Measurements from ENCODE around the gene PRM1. TPM values are rescaled to one million over a fixed set of nuclear protein-coding genes. Genes with fewer than 3 reads are reported as not detected.

PRM1 gene, protein sequence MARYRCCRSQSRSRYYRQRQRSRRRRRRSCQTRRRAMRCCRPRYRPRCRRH
- polyA plus RNA-seq (2013, experiment 1 of 2), result not detected
- not detected for polyA plus RNA-seq (2013, experiment 2 of 2)

DNA sequence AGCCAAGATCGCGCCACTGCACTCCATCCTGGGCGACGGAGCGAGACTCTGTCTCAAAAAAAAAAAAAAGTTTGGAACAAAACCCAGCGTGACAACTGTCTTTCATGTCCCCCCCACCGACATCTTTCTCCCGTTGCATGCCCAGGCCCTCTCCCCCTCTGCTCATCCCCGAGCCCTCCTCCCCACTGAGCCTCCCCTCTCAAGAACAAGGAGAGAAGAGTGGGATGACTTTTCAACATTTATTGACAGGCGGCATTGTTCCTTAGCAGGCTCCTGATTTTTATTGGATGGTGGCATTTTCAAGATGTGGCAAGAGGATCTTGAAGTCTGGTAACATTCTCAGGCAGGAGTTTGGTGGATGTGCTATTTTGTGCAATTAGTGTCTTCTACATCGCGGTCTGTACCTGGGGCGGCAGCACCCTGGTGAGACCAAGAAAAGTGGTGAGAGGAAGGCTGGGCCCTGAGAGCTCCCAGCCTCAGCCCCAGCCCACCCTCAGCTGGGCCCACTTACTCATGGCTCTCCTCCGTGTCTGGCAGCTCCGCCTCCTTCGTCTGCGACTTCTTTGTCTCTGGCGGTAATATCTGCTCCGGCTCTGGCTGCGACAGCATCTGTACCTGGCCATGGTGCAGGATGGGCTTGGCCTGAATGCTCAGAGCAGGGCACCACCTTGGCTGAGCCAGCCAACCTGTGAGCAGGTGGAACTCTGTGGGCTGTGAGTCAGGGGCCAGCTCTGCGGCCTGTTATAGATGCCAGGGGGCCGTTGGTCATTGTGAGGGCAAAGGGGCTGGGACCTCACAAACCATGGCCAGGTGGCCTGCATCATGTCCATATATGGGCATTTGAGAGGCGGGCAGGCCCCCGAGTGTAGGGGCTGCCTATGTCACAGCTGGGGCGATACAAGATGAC is at the start of gene PRM1:
PRM1 (minus strand) TSS at position 715 of the 907 bp plus-strand sequence; CDS start at position 623, 92 bp downstream.
- Histone ChIP-seq H4K8ac (ENCODE audit: low read depth, low read length) (no peak within 1 kb of the TSS), H3K14ac (ENCODE audit: low read length) (no peak within 1 kb of the TSS)

DNA sequence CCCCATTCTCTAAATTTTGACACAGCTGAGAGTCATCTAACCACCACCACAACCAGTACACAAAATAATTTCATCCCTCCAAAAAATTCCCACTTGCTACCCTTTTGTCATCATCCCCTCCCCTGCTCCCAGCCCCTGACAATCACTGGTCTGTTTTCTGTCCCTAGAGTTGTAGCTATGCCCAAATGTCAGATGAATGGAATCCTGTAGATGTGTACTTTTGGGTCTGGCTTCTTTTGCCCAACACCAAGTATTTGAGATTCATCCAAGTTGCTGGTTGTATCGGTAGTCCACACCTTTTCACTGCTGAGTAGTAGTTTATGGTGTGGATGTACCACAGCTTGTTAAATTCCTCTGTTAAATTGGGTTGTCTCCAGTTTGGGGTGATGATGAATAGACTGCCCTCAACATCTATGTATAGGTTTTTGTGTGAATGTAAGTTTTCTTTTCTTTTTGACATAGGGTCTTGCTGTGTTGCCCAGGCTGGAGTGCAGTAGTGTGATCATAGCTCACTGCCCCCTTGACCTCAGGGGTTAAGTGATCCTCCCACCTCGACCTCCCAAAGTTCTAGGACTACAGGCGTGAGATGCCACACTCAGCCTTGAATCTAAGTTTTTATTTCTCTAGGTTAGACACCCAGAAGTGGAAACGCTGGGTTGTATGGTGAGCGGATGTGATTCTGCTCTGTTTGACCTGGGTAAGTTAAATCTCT is 49.6 kb upstream of the PRM1 start:
- Histone ChIP-seq H3K4me2 (ENCODE audit: insufficient read depth, low read length, poor library complexity, severe bottlenecking) (no peak overlapping the region), H3K23ac (ENCODE audit: low read depth, low read length, poor library complexity) (no peak overlapping the region), H2AFZ (ENCODE audit: low read length) (no peak overlapping the region), H3K4ac (ENCODE audit: low read length) (no peak overlapping the region), H3K4me3 (ENCODE audit: low read length in 2 of 2) (no peak overlapping the region), H3K36me3 (replicated peaks in 1 of 2; ENCODE audit: control insufficient read depth in 2 of 2, insufficient read depth in 2 of 2, low read length in 2 of 2) (no peaks in the 10 kb centered on the region), H2BK5ac (ENCODE audit: low read length) (no peak overlapping the region), H3K27me3 (ENCODE audit: control insufficient read depth in 3 of 3, insufficient read depth in 3 of 3, low read depth in 1 of 3, low read length in 3 of 3) (no peaks in the 10 kb centered on the region), H3K79me1 (ENCODE audit: low read depth, low read length) (peaks cover 2% of the 10 kb centered on the region), H4K8ac (ENCODE audit: low read depth, low read length) (no peak overlapping the region), H4K91ac (ENCODE audit: low read depth, low read length, poor library complexity) (no peak overlapping the region), H3K4me1 (ENCODE audit: control insufficient read depth in 2 of 2, insufficient read depth in 1 of 2, low read depth in 1 of 2, low read length in 2 of 2) (peaks cover 11 to 15% of the 10 kb centered on the region in 2 donors), H2BK120ac (ENCODE audit: low read depth, low read length) (no peak overlapping the region), H3K9ac (ENCODE audit: low read depth, low read length, poor library complexity) (no peak overlapping the region), H3K9me3 (replicated peaks in 1 of 2; ENCODE audit: control insufficient read depth in 2 of 2, insufficient read depth in 1 of 2, low read depth in 1 of 2, low read length in 2 of 2) (peaks cover 2 to 8% of the 10 kb centered on the region in 2 donors), H2BK12ac (ENCODE audit: low read length) (no peak overlapping the region), H3K27ac (replicated peaks; ENCODE audit: low read length) (no peak overlapping the region), H3K18ac (ENCODE audit: low read length) (no peak overlapping the region), H2BK15ac (ENCODE audit: low read length) (no peak overlapping the region), H3K14ac (ENCODE audit: low read length) (no peak overlapping the region), H2AK5ac (ENCODE audit: low read depth, low read length) (no peak overlapping the region)
- DNase-seq (ENCODE audit: low spot score), result no peak
- WGBS, 2 donors (ENCODE audit: extremely low coverage in 2 of 2, insufficient read length in 2 of 2, insufficient replicate concordance in 1 of 2), result no CpG with 5 or more reads among the region's 5 CpGs

More for the DNA sequence above, at the start of gene PRM1:
- no peak within 1 kb of the TSS for H2AK5ac ChIP-seq (ENCODE audit: low read depth, low read length)
- H3K4me3 ChIP-seq (ENCODE audit: low read length in 2 of 2), result no peak within 1 kb of the TSS
- WGBS, 2 donors (ENCODE audit: extremely low coverage in 2 of 2, insufficient read length in 2 of 2, insufficient replicate concordance in 1 of 2), result no CpG with 5 or more reads among the region's 25 CpGs
- no peak within 1 kb of the TSS for H2AFZ ChIP-seq (ENCODE audit: low read length)
- H2BK15ac ChIP-seq (ENCODE audit: low read length), result no peak within 1 kb of the TSS
- H3K79me1 ChIP-seq (ENCODE audit: low read depth, low read length), result no peaks in the 10 kb centered on the region
- H3K27me3 ChIP-seq (ENCODE audit: control insufficient read depth in 3 of 3, insufficient read depth in 3 of 3, low read depth in 1 of 3, low read length in 3 of 3), result no peaks in the 10 kb centered on the region
- no peak for DNase-seq (ENCODE audit: low spot score)
- no peak within 1 kb of the TSS for H3K9ac ChIP-seq (ENCODE audit: low read depth, low read length, poor library complexity)
- no peak within 1 kb of the TSS for H3K4me2 ChIP-seq (ENCODE audit: insufficient read depth, low read length, poor library complexity, severe bottlenecking)
- no peak within 1 kb of the TSS for H2BK5ac ChIP-seq (ENCODE audit: low read length)
- H3K23ac ChIP-seq (ENCODE audit: low read depth, low read length, poor library complexity), result peak within 1 kb of the TSS; percentile 3
- no peak within 1 kb of the TSS for H3K4ac ChIP-seq (ENCODE audit: low read length)
- H2BK12ac ChIP-seq (ENCODE audit: low read length), result no peak within 1 kb of the TSS
- H3K9me3 ChIP-seq (replicated peaks in 1 of 2; ENCODE audit: control insufficient read depth in 2 of 2, insufficient read depth in 1 of 2, low read depth in 1 of 2, low read length in 2 of 2), result no peaks in the 10 kb centered on the region
- H2BK120ac ChIP-seq (ENCODE audit: low read depth, low read length), result no peak within 1 kb of the TSS
- peaks cover 3 to 7% of the 10 kb centered on the region in 2 donors for H3K4me1 ChIP-seq (ENCODE audit: control insufficient read depth in 2 of 2, insufficient read depth in 1 of 2, low read depth in 1 of 2, low read length in 2 of 2)
- H3K36me3 ChIP-seq (replicated peaks in 1 of 2; ENCODE audit: control insufficient read depth in 2 of 2, insufficient read depth in 2 of 2, low read length in 2 of 2), result no peaks in the 10 kb centered on the region
- no peak within 1 kb of the TSS for H4K91ac ChIP-seq (ENCODE audit: low read depth, low read length, poor library complexity)
- no peak within 1 kb of the TSS for H3K27ac ChIP-seq (replicated peaks; ENCODE audit: low read length)
- H3K18ac ChIP-seq (ENCODE audit: low read length), result no peak within 1 kb of the TSS

DNA sequence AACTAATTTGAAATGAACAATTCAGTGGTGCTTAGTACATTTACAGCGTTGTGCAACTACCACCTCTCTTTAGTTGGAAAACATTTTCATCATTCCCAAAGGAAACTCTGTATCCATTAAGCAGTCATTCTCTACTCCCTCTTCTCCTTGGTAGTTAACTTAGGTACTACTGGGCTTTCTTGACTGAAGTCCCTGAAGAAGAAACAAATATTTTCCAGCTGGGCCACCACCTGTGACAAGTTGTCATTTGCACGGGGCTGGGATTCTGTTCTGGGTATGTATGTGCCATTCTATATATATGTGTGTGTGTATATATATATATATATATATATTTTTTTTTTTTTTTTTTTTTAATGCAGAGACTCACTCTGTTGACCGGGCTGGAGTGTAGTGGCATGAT is 48.8 kb upstream of the PRM1 start:
- no peaks in the 10 kb centered on the region for H3K36me3 ChIP-seq (replicated peaks in 1 of 2; ENCODE audit: control insufficient read depth in 2 of 2, insufficient read depth in 2 of 2, low read length in 2 of 2)
- no peak overlapping the region for H3K23ac ChIP-seq (ENCODE audit: low read depth, low read length, poor library complexity)
- H2BK12ac ChIP-seq (ENCODE audit: low read length), result no peak overlapping the region
- H3K14ac ChIP-seq (ENCODE audit: low read length), result no peak overlapping the region
- peaks cover 2% of the 10 kb centered on the region for H3K79me1 ChIP-seq (ENCODE audit: low read depth, low read length)
- no peak overlapping the region for H2BK5ac ChIP-seq (ENCODE audit: low read length)
- no CpG with 5 or more reads among the region's 3 CpGs for WGBS, 2 donors (ENCODE audit: extremely low coverage in 2 of 2, insufficient read length in 2 of 2, insufficient replicate concordance in 1 of 2)
- H3K4me1 ChIP-seq (ENCODE audit: control insufficient read depth in 2 of 2, insufficient read depth in 1 of 2, low read depth in 1 of 2, low read length in 2 of 2), result peaks cover 11 to 21% of the 10 kb centered on the region in 2 donors
- no peak overlapping the region for H4K8ac ChIP-seq (ENCODE audit: low read depth, low read length)
- peak overlapping the region; percentile 77 for H3K27ac ChIP-seq (replicated peaks; ENCODE audit: low read length)
- no peak overlapping the region for H3K4ac ChIP-seq (ENCODE audit: low read length)
- no peak overlapping the region for H3K9ac ChIP-seq (ENCODE audit: low read depth, low read length, poor library complexity)
- H3K4me2 ChIP-seq (ENCODE audit: insufficient read depth, low read length, poor library complexity, severe bottlenecking), result no peak overlapping the region
- H2BK15ac ChIP-seq (ENCODE audit: low read length), result no peak overlapping the region
- no peak overlapping the region for H4K91ac ChIP-seq (ENCODE audit: low read depth, low read length, poor library complexity)
- H3K9me3 ChIP-seq (replicated peaks in 1 of 2; ENCODE audit: control insufficient read depth in 2 of 2, insufficient read depth in 1 of 2, low read depth in 1 of 2, low read length in 2 of 2), result peaks cover under 1 to 5% of the 10 kb centered on the region in 2 donors
- H2BK120ac ChIP-seq (ENCODE audit: low read depth, low read length), result no peak overlapping the region
- H2AK5ac ChIP-seq (ENCODE audit: low read depth, low read length), result no peak overlapping the region
- H3K4me3 ChIP-seq (ENCODE audit: low read length in 2 of 2), result no peak overlapping the region
- H3K18ac ChIP-seq (ENCODE audit: low read length), result no peak overlapping the region
- H3K27me3 ChIP-seq (ENCODE audit: control insufficient read depth in 3 of 3, insufficient read depth in 3 of 3, low read depth in 1 of 3, low read length in 3 of 3), result no peaks in the 10 kb centered on the region
- no peak for DNase-seq (ENCODE audit: low spot score)
- no peak overlapping the region for H2AFZ ChIP-seq (ENCODE audit: low read length)

DNA sequence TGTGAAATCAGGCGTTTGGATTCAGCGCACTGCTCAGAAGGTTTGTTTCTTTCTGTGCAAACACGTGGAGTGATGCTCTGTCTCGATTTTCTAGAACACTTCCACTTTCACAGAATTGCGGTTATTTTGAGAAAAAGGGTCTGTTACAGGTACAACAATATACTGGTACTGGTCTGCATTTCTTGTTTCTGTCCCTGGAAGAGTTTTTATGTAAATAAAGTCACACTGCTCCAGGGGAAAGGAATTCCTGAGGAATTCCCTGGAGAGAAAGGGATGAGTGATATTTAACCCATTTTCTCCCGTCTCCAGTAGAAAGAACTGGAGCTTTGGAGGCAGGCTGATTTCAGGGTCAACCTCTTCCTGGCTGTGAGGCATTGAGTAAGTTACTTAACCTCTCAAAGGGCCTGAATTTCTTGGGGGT is 48.0 kb upstream of the PRM1 start:
- DNase-seq (ENCODE audit: low spot score), result no peak
- no peak overlapping the region for H2AK5ac ChIP-seq (ENCODE audit: low read depth, low read length)
- peak overlapping the region; percentile 61 for H3K18ac ChIP-seq (ENCODE audit: low read length)
- H2AFZ ChIP-seq (ENCODE audit: low read length), result peak overlapping the region; percentile 50
- peaks cover 11 to 21% of the 10 kb centered on the region in 2 donors for H3K4me1 ChIP-seq (ENCODE audit: control insufficient read depth in 2 of 2, insufficient read depth in 1 of 2, low read depth in 1 of 2, low read length in 2 of 2)
- H3K4me3 ChIP-seq (ENCODE audit: low read length in 2 of 2), result peak overlapping the region in 1 of 2 donors; percentile 27
- no peaks in the 10 kb centered on the region for H3K9me3 ChIP-seq (replicated peaks in 1 of 2; ENCODE audit: control insufficient read depth in 2 of 2, insufficient read depth in 1 of 2, low read depth in 1 of 2, low read length in 2 of 2)
- no peak overlapping the region for H3K4ac ChIP-seq (ENCODE audit: low read length)
- no peak overlapping the region for H2BK15ac ChIP-seq (ENCODE audit: low read length)
- H3K9ac ChIP-seq (ENCODE audit: low read depth, low read length, poor library complexity), result no peak overlapping the region
- peak overlapping the region; percentile 77 for H3K27ac ChIP-seq (replicated peaks; ENCODE audit: low read length)
- H3K14ac ChIP-seq (ENCODE audit: low read length), result no peak overlapping the region
- H2BK5ac ChIP-seq (ENCODE audit: low read length), result peak overlapping the region; percentile 19
- WGBS, 2 donors (ENCODE audit: extremely low coverage in 2 of 2, insufficient read length in 2 of 2, insufficient replicate concordance in 1 of 2), result no CpG with 5 or more reads among the region's 6 CpGs
- H2BK120ac ChIP-seq (ENCODE audit: low read depth, low read length), result peak overlapping the region; percentile 83
- no peak overlapping the region for H3K23ac ChIP-seq (ENCODE audit: low read depth, low read length, poor library complexity)
- H3K4me2 ChIP-seq (ENCODE audit: insufficient read depth, low read length, poor library complexity, severe bottlenecking), result no peak overlapping the region
- H3K79me1 ChIP-seq (ENCODE audit: low read depth, low read length), result peaks cover 2% of the 10 kb centered on the region
- H3K27me3 ChIP-seq (ENCODE audit: control insufficient read depth in 3 of 3, insufficient read depth in 3 of 3, low read depth in 1 of 3, low read length in 3 of 3), result no peaks in the 10 kb centered on the region
- no peak overlapping the region for H4K91ac ChIP-seq (ENCODE audit: low read depth, low read length, poor library complexity)
- H4K8ac ChIP-seq (ENCODE audit: low read depth, low read length), result no peak overlapping the region
- no peak overlapping the region for H2BK12ac ChIP-seq (ENCODE audit: low read length)
- H3K36me3 ChIP-seq (replicated peaks in 1 of 2; ENCODE audit: control insufficient read depth in 2 of 2, insufficient read depth in 2 of 2, low read length in 2 of 2), result no peaks in the 10 kb centered on the region

All from neuronal stem cell (in vitro differentiated cells).